ENCODE data around the gene RIMS4. TPM values are rescaled to one million over a fixed set of nuclear protein-coding genes. Genes with fewer than 3 reads are reported as not detected.
A peak's percentile ranks its signal among the peaks of the same experiment; 100 is the strongest.

Gene RIMS4
- total RNA-seq, 1 experiment from 2014 or later: 16.3 TPM

DNA sequence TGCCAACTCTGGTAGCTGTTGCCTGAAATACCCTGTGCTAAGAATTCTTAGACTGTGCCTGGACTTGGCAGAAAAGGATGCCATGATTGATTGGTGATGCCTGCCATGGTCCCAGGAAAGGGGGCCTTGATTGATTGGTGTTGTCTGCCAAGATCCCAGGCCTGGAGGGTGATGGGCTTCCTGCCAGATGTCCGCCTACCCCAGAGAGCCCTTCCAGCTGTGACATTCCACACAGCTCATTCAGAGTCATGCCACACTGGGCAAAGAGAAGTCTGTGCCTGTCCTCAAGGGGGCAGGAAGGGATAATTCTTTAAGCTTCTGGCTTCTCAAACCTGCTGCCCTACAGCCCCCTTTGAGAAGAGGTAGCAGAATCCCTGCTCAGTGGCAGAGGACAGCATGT, 24.6 kb downstream of the RIMS4 start:
- no CpG with 5 or more reads among the region's 1 CpG for WGBS (ENCODE audit: extremely low coverage, insufficient read length, low lambda C conversion rate)
- H3K27ac Mint-ChIP-seq: peak overlapping the region in 2 of 3 experiments; percentile 59 to 90; a peak in 2 of 7 replicates
- H3K14ac ChIP-seq (ENCODE audit: insufficient read depth, low read length): peak overlapping the region; percentile 59; the same call in 1 of the 2 replicates

More for the DNA sequence above, 24.6 kb downstream of the RIMS4 start:
- Histone ChIP-seq H3K4me2 (ENCODE audit: insufficient read depth, insufficient read length, low read length) (no peak overlapping the region), H2BK120ac (ENCODE audit: low read depth, low read length, poor library complexity, severe bottlenecking) (no peak overlapping the region), H3K79me1 (ENCODE audit: insufficient read depth, low read depth, low read length, poor library complexity, severe bottlenecking) (no peaks in the 10 kb centered on the region), H2BK20ac (ENCODE audit: low read depth, low read length, poor library complexity, severe bottlenecking) (no peak overlapping the region), H3K23me2 (ENCODE audit: insufficient read length, low read depth, low read length, poor library complexity, severe bottlenecking) (no peaks in the 10 kb centered on the region), H2BK5ac (ENCODE audit: insufficient read length, low read length) (no peak overlapping the region), H4K8ac (replicated peaks; ENCODE audit: insufficient read length, low read depth, low read length) (no peak overlapping the region), H4K91ac (ENCODE audit: insufficient read length, low read depth, low read length) (no peak overlapping the region), H2BK12ac (ENCODE audit: insufficient read length, low read depth, low read length) (no peak overlapping the region), H3K23ac (ENCODE audit: insufficient read length, low read depth, low read length) (no peak overlapping the region), H3K9ac (ENCODE audit: extremely low read depth, insufficient read length, low read length) (no peak overlapping the region), H2AFZ (ENCODE audit: low read length) (no peak overlapping the region), H2BK15ac (ENCODE audit: low read depth, low read length) (no peak overlapping the region), H3K9me3 (ENCODE audit: control insufficient read depth, low read depth, low read length) (no peaks in the 10 kb centered on the region), H3K79me2 (ENCODE audit: insufficient read depth, low read length) (no peaks in the 10 kb centered on the region), H4K5ac (ENCODE audit: insufficient read length, low read depth, low read length) (no peak overlapping the region), H3K27ac (ENCODE audit: insufficient read length, low read depth, low read length) (no peak overlapping the region), H3K56ac (ENCODE audit: insufficient read length, low read depth, low read length) (no peak overlapping the region), H3K4me1 (ENCODE audit: insufficient read depth, low read length) (peaks cover 17% of the 10 kb centered on the region; the same call in 1 of the 2 replicates), H3K27me3 (ENCODE audit: insufficient read depth, low read length) (no peaks in the 10 kb centered on the region), H2AK5ac (ENCODE audit: insufficient read length, low read length) (no peak overlapping the region), H4K20me1 (ENCODE audit: control insufficient read depth, insufficient read depth, insufficient read length) (no peaks in the 10 kb centered on the region), H3K4ac (ENCODE audit: low read depth, low read length) (no peak overlapping the region), H3K18ac (ENCODE audit: insufficient read length, low read depth, low read length) (no peak overlapping the region), H3T11ph (ENCODE audit: low read length) (no peak overlapping the region)
- Mint-ChIP-seq H3K36me3 (ENCODE audit: insufficient read depth in 1 of 3, low read depth in 3 of 3) (peaks cover 0 to 4% (median 0%) of the 10 kb centered on the region in 3 experiments; a peak in 1 of 7 replicates), H3K4me1 (peaks cover 31 to 38% of the 10 kb centered on the region in 2 experiments), H3K4me3 (peak overlapping the region in 1 of 2 experiments; percentile 26; a peak in 1 of 5 replicates), H3K27me3 (ENCODE audit: low read depth) (peaks cover 3% of the 10 kb centered on the region; the same call in 1 of the 2 replicates), H3K9me3 (no peaks in the 10 kb centered on the region)
- DNase-seq: peak; percentile 87
- TF ChIP-seq, protein P1, sequence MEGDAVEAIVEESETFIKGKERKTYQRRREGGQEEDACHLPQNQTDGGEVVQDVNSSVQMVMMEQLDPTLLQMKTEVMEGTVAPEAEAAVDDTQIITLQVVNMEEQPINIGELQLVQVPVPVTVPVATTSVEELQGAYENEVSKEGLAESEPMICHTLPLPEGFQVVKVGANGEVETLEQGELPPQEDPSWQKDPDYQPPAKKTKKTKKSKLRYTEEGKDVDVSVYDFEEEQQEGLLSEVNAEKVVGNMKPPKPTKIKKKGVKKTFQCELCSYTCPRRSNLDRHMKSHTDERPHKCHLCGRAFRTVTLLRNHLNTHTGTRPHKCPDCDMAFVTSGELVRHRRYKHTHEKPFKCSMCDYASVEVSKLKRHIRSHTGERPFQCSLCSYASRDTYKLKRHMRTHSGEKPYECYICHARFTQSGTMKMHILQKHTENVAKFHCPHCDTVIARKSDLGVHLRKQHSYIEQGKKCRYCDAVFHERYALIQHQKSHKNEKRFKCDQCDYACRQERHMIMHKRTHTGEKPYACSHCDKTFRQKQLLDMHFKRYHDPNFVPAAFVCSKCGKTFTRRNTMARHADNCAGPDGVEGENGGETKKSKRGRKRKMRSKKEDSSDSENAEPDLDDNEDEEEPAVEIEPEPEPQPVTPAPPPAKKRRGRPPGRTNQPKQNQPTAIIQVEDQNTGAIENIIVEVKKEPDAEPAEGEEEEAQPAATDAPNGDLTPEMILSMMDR (conservative IDR thresholded peaks at IDR 0.05): peak; percentile 63

Data from H9 (cell line).